Spinal cord (tissue), 10 donors: ENCODE measurements around the gene RGS19. TPM values are rescaled to one million over a fixed set of nuclear protein-coding genes. Genes with fewer than 3 reads are reported as not detected.

Source experiments
- DNase-seq, 6 donors: peaks; one replicate each; pipeline versions ENCODE4 v3.0.0 to v3.0.0-alpha.2; 2013 to 2015; ENCODE audit warnings: low spot score in 6 of 6, low read depth in 4 of 6
- H3K27ac ChIP-seq: one replicate; pipeline ENCODE4 v1.5.1; 2013; ENCODE audit warnings: low read depth, low read length, control low read depth
- H3K27me3 ChIP-seq: one replicate; pipeline ENCODE4 v1.6.1; 2013; ENCODE audit warnings: low read length; ENCODE audit not compliant: control insufficient read depth, insufficient read depth
- H3K36me3 ChIP-seq: one replicate; pipeline ENCODE4 v1.6.1; 2013; ENCODE audit warnings: low read length; ENCODE audit not compliant: control insufficient read depth, insufficient read depth
- H3K4me1 ChIP-seq: one replicate; pipeline ENCODE4 v1.6.1; 2013; ENCODE audit warnings: low read length; ENCODE audit not compliant: control insufficient read depth, insufficient read depth
- H3K4me3 ChIP-seq: one replicate; pipeline ENCODE4 v1.5.1; 2013; ENCODE audit warnings: low read depth, low read length, control low read depth
- H3K9me3 ChIP-seq: one replicate; pipeline ENCODE4 v1.6.1; 2013; ENCODE audit warnings: low read length; ENCODE audit not compliant: control insufficient read depth, insufficient read depth
- WGBS: methylation state at CpG from one replicate; pipeline ENCODE4 v1.1.5; 2013; ENCODE audit warnings: missing lambda C conversion rate; ENCODE audit not compliant: insufficient coverage; 5-methylcytosine and 5-hydroxymethylcytosine counted together
- polyA plus RNA-seq, 2 donors: library from polyadenylated mRNA; unstranded; fragments of 120-200 nt; gene quantifications; one replicate each; pipeline ENCODE4 v1.2.1, GENCODE V29; 2013; ENCODE audit not compliant: insufficient read length in 2 of 2
- total RNA-seq, 2 donors: library from RNA; depleted of rRNA in 1 of 2; stranded (reverse); fragments of 120-200 nt in 1 of 2; fragments of >200 nt in 1 of 2; gene quantifications; one replicate each; pipeline versions ENCODE4 v1.2.3 to v1.2.4, GENCODE V29; 2013 to 2014
- donor health status: healthy.

Gene RGS19
- total and polyA plus RNA-seq, 4 donors: 10.7 to 21.5 (median 17.4) TPM

GRCh38 chr20:64115171-64115911, 36.0 kb upstream of the RGS19 start:
- Histone ChIP-seq H3K36me3 (no peaks in the 10 kb centered on the region), H3K4me1 (peaks cover 54% of the 10 kb centered on the region), H3K27ac (no peak overlapping the region), H3K9me3 (no peaks in the 10 kb centered on the region), H3K27me3 (no peaks in the 10 kb centered on the region), H3K4me3 (no peak overlapping the region)
- DNase-seq: peak in 2 of 6 donors; percentile 57 to 93
- WGBS: 53% methylated on average over 6 of the region's 14 CpGs

- Histone ChIP-seq H3K27ac (no peak overlapping the region), H3K4me1 (peaks cover 55% of the 10 kb centered on the region), H3K27me3 (no peaks in the 10 kb centered on the region), H3K9me3 (no peaks in the 10 kb centered on the region), H3K4me3 (no peak overlapping the region), H3K36me3 (no peaks in the 10 kb centered on the region)
- 78% methylated on average over 14 of the region's 14 CpGs for WGBS
- no peak for DNase-seq
Observed at GRCh38 chr20:64114356-64114971, 35.1 kb upstream of the RGS19 start.

- Histone ChIP-seq H3K9me3 (no peaks in the 10 kb centered on the region), H3K4me3 (no peak overlapping the region), H3K36me3 (peaks cover 3% of the 10 kb centered on the region), H3K27me3 (no peaks in the 10 kb centered on the region), H3K4me1 (peaks cover 55% of the 10 kb centered on the region), H3K27ac (no peak overlapping the region)
- 82% methylated on average over 10 of the region's 13 CpGs for WGBS
- DNase-seq: no peak
Observed at GRCh38 chr20:64113796-64114355, 34.6 kb upstream of the RGS19 start.

GRCh38 chr20:64113444-64113775, 34.1 kb upstream of the RGS19 start:
- Histone ChIP-seq H3K36me3 (peaks cover 3% of the 10 kb centered on the region), H3K9me3 (no peaks in the 10 kb centered on the region), H3K27ac (no peak overlapping the region), H3K4me1 (peaks cover 55% of the 10 kb centered on the region), H3K27me3 (no peaks in the 10 kb centered on the region), H3K4me3 (no peak overlapping the region)
- no peak for DNase-seq
- 85% methylated on average over 5 of the region's 6 CpGs for WGBS

GRCh38 chr20:64112691-64113443, 33.5 kb upstream of the RGS19 start:
- no peak for DNase-seq
- WGBS: 80% methylated on average over 18 of the region's 18 CpGs

GRCh38 chr20:64111841-64112641, 32.7 kb upstream of the RGS19 start:
- Histone ChIP-seq H3K27ac (no peak overlapping the region), H3K27me3 (no peaks in the 10 kb centered on the region), H3K4me3 (no peak overlapping the region), H3K9me3 (no peaks in the 10 kb centered on the region), H3K4me1 (peaks cover 55% of the 10 kb centered on the region), H3K36me3 (peaks cover 3% of the 10 kb centered on the region)
- WGBS: 63% methylated on average over 15 of the region's 19 CpGs
- DNase-seq: no peak

More at GRCh38 chr20:64112691-64113443, 33.5 kb upstream of the RGS19 start:
- no peaks in the 10 kb centered on the region for H3K27me3 ChIP-seq
- H3K4me1 ChIP-seq: peaks cover 55% of the 10 kb centered on the region
- no peaks in the 10 kb centered on the region for H3K9me3 ChIP-seq
- no peak overlapping the region for H3K27ac ChIP-seq
- no peak overlapping the region for H3K4me3 ChIP-seq
- peaks cover 3% of the 10 kb centered on the region for H3K36me3 ChIP-seq

GRCh38 chr20:64110411-64111068, 31.2 kb upstream of the RGS19 start:
- Histone ChIP-seq H3K9me3 (no peaks in the 10 kb centered on the region), H3K36me3 (peaks cover 3% of the 10 kb centered on the region), H3K4me3 (no peak overlapping the region), H3K27ac (no peak overlapping the region), H3K27me3 (no peaks in the 10 kb centered on the region), H3K4me1 (peaks cover 40% of the 10 kb centered on the region)
- no peak for DNase-seq
- whole genome bisulfite sequencing: 97% methylated on average over 10 of the region's 10 CpGs

GRCh38 chr20:64109831-64110391, 30.6 kb upstream of the RGS19 start:
- H3K4me1 ChIP-seq: peaks cover 34% of the 10 kb centered on the region
- 54% methylated on average over 9 of the region's 16 CpGs for WGBS
- H3K27me3 ChIP-seq: no peaks in the 10 kb centered on the region
- no peak overlapping the region for H3K4me3 ChIP-seq
- H3K36me3 ChIP-seq: peaks cover 3% of the 10 kb centered on the region
- H3K27ac ChIP-seq: no peak overlapping the region
- H3K9me3 ChIP-seq: no peaks in the 10 kb centered on the region
- DNase-seq: peak in 1 of 6 donors; percentile 50
